HEK293 (cell line): ENCODE results near the gene BUB1B.

Experiments
- CTCF ChIP-seq: fragments of 450-650 bp; formaldehyde crosslinking; IDR thresholded peaks from 2 replicates; pipeline ENCODE4 v1.5.1; 2016; ENCODE audit warnings: missing biosample characterization, missing genetic modification characterization
- FEZF1 ChIP-seq: fragments of 450-650 bp; formaldehyde crosslinking; IDR thresholded peaks from 2 replicates; pipeline ENCODE4 v1.5.1; 2016; ENCODE audit warnings: missing biosample characterization, missing genetic modification characterization
- IKZF3 ChIP-seq: fragments of 450-650 bp; IDR thresholded peaks from 2 replicates; pipeline ENCODE4 v1.5.0; 2018; ENCODE audit warnings: missing biosample characterization, mild to moderate bottlenecking, missing genetic modification characterization, moderate library complexity
- KLF10 ChIP-seq: fragments of 450-650 bp; IDR thresholded peaks from 2 replicates; pipeline ENCODE4 v1.5.1; 2018; ENCODE audit warnings: missing biosample characterization, mild to moderate bottlenecking, missing genetic modification characterization
- REPIN1 ChIP-seq: fragments of 450-650 bp; formaldehyde crosslinking; IDR thresholded peaks from 2 replicates; pipeline ENCODE4 v1.5.1; 2017; ENCODE audit warnings: missing biosample characterization, missing genetic modification characterization, low read depth
- REST ChIP-seq: fragments of 450-650 bp; formaldehyde crosslinking; IDR thresholded peaks from 2 replicates; pipeline ENCODE4 v1.5.1; 2016; ENCODE audit warnings: missing biosample characterization, missing genetic modification characterization
- ZBTB6 ChIP-seq: fragments of 450-650 bp; formaldehyde crosslinking; IDR thresholded peaks from 2 replicates; pipeline ENCODE4 v1.5.1; 2017; ENCODE audit warnings: missing biosample characterization, missing genetic modification characterization
- ZBTB7A ChIP-seq: fragments of 450-650 bp; formaldehyde crosslinking; IDR thresholded peaks from 2 replicates; pipeline ENCODE4 v1.5.1; 2016; ENCODE audit warnings: low read depth, missing biosample characterization, missing genetic modification characterization
- ZFP3 ChIP-seq: fragments of 450-650 bp; formaldehyde crosslinking; IDR thresholded peaks from 2 replicates; pipeline ENCODE4 v1.5.1; 2016; ENCODE audit warnings: low read depth, missing biosample characterization, missing genetic modification characterization
- ZFP37 ChIP-seq: fragments of 450-650 bp; formaldehyde crosslinking; IDR thresholded peaks from 2 replicates; pipeline ENCODE4 v1.5.1; 2016; ENCODE audit warnings: missing biosample characterization, missing genetic modification characterization
- ZNF311 ChIP-seq: fragments of 450-650 bp; formaldehyde crosslinking; IDR thresholded peaks from 2 replicates; pipeline ENCODE4 v1.5.1; 2017; ENCODE audit warnings: missing biosample characterization, missing genetic modification characterization, borderline replicate concordance
- ZNF48 ChIP-seq: fragments of 450-650 bp; formaldehyde crosslinking; IDR thresholded peaks from 2 replicates; pipeline ENCODE4 v1.5.1; 2016; ENCODE audit warnings: missing biosample characterization, missing genetic modification characterization
- ZNF549 ChIP-seq: fragments of 450-650 bp; IDR thresholded peaks from 2 replicates; pipeline ENCODE4 v1.5.1; 2018; ENCODE audit warnings: missing biosample characterization, missing genetic modification characterization, mild to moderate bottlenecking, inconsistent platforms, moderate library complexity
- ZSCAN30 ChIP-seq: fragments of 450-650 bp; IDR thresholded peaks from 2 replicates; pipeline ENCODE4 v1.5.1; 2018; ENCODE audit warnings: missing biosample characterization, mild to moderate bottlenecking, missing genetic modification characterization, moderate library complexity

- TF ChIP-seq ZNF311 (tag by site-specific recombination) (no peak), CTCF (tag by site-specific recombination) (no peak), KLF10 (tag by site-specific recombination) (no peak), ZSCAN30 (tag by site-specific recombination) (no peak), REPIN1 (tag by site-specific recombination) (no peak), REST (no peak), ZNF48 (tag by site-specific recombination) (no peak), FEZF1 (tag by site-specific recombination) (no peak), ZBTB7A (tag by site-specific recombination) (no peak), ZFP37 (tag by site-specific recombination) (no peak), ZNF549 (tag by site-specific recombination) (no peak), IKZF3 (no peak), ZFP3 (no peak), ZBTB6 (no peak)
Observed at GRCh38 chr15:40130799-40131502, 29.9 kb upstream of the BUB1B start.
